C1 segment of cervical spinal cord (tissue), 14 donors: ENCODE results near the gene PDCD4.
"Not testable (repeated sequence)": the region's sequence is repeated elsewhere in the genome, so short reads cannot be mapped to it uniquely, and the experiment has no call there.

Source experiments
- DNase-seq, 14 donors: peaks; one replicate each; lab custom pipeline; 2025; lab: John Stamatoyannopoulos, UW

Gene PDCD4

GRCh38 chr10:110881905-110882304, 10.2 kb downstream of the PDCD4 start:
- DNase-seq = no peak

- no peak for DNase-seq
Measured at GRCh38 chr10:110883924-110884323, 12.2 kb downstream of the PDCD4 start.

- DNase-seq = no peak
Measured at GRCh38 chr10:110885932-110886674, 14.4 kb downstream of the PDCD4 start.

GRCh38 chr10:110887560-110887959, 15.8 kb downstream of the PDCD4 start:
- DNase-seq = no peak

GRCh38 chr10:110892602-110893288, 21.0 kb downstream of the PDCD4 start:
- no peak for DNase-seq

- DNase-seq = peak in 1 of 14 donors; percentile 39
Measured at GRCh38 chr10:110893559-110894179, 21.9 kb downstream of the PDCD4 start.

GRCh38 chr10:110897184-110897583, 25.5 kb downstream of the PDCD4 start:
- DNase-seq = no peak

- no peak for DNase-seq
Measured at GRCh38 chr10:110898391-110898790, 26.7 kb downstream of the PDCD4 start.

- DNase-seq = no peak
Measured at GRCh38 chr10:110900983-110901382, 29.3 kb downstream of the PDCD4 start.

GRCh38 chr10:110901954-110902819, 30.5 kb downstream of the PDCD4 start:
- DNase-seq = no peak

GRCh38 chr10:110903280-110904278, 31.9 kb downstream of the PDCD4 start:
- DNase-seq = no peak

GRCh38 chr10:110910138-110910537, 38.4 kb downstream of the PDCD4 start:
- DNase-seq = no peak

- no peak for DNase-seq
Measured at GRCh38 chr10:110912374-110912773, 40.6 kb downstream of the PDCD4 start.

GRCh38 chr10:110914431-110914830, 42.7 kb downstream of the PDCD4 start:
- DNase-seq = no peak

GRCh38 chr10:110915035-110915434, 43.3 kb downstream of the PDCD4 start:
- no peak for DNase-seq

GRCh38 chr10:110915600-110915999, 43.9 kb downstream of the PDCD4 start:
- not testable (repeated sequence) for DNase-seq

GRCh38 chr10:110916554-110917346, 45.0 kb downstream of the PDCD4 start:
- DNase-seq = no peak

GRCh38 chr10:110918269-110918642, 46.5 kb downstream of the PDCD4 start:
- no peak for DNase-seq

GRCh38 chr10:110918643-110919348, 47.1 kb downstream of the PDCD4 start, which contains the start of gene BBIP1:
Gene BBIP1, minus strand, starts transcription at chr10:110919180. Its CDS starts 1,023 bp downstream, at chr10:110918157.
- peak; percentile 80 to 100 (median 93) for DNase-seq
